ENCODE measurements around the gene NR2E1. TPM values are rescaled to one million over a fixed set of nuclear protein-coding genes. Genes with fewer than 3 reads are reported as not detected.

Gene NR2E1
- total RNA-seq, 1 donor from 2014 or later, result not detected

- Mint-ChIP-seq H3K4me3 (ENCODE audit: unreplicated experiment) (no peak overlapping the region), H3K9me3 (ENCODE audit: unreplicated experiment) (peaks cover 2% of the 10 kb centered on the region), H3K27me3 (ENCODE audit: low read depth, unreplicated experiment) (peaks cover 67% of the 10 kb centered on the region), H3K36me3 (ENCODE audit: low read depth, unreplicated experiment) (peaks cover 2% of the 10 kb centered on the region), H3K27ac (ENCODE audit: unreplicated experiment) (no peak overlapping the region), H3K4me1 (ENCODE audit: low read depth, unreplicated experiment) (no peaks in the 10 kb centered on the region)
- H4K20me1 ChIP-seq (ENCODE audit: insufficient read depth, low read length), result no peaks in the 10 kb centered on the region
- H3K4me2 ChIP-seq (ENCODE audit: low read length), result no peak overlapping the region
- no peak for TF ChIP-seq EZH2 (IDR thresholded peaks at IDR 0.05; ENCODE audit: insufficient read depth, low read length)
- TF ChIP-seq, protein P1, sequence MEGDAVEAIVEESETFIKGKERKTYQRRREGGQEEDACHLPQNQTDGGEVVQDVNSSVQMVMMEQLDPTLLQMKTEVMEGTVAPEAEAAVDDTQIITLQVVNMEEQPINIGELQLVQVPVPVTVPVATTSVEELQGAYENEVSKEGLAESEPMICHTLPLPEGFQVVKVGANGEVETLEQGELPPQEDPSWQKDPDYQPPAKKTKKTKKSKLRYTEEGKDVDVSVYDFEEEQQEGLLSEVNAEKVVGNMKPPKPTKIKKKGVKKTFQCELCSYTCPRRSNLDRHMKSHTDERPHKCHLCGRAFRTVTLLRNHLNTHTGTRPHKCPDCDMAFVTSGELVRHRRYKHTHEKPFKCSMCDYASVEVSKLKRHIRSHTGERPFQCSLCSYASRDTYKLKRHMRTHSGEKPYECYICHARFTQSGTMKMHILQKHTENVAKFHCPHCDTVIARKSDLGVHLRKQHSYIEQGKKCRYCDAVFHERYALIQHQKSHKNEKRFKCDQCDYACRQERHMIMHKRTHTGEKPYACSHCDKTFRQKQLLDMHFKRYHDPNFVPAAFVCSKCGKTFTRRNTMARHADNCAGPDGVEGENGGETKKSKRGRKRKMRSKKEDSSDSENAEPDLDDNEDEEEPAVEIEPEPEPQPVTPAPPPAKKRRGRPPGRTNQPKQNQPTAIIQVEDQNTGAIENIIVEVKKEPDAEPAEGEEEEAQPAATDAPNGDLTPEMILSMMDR (IDR thresholded peaks at IDR 0.05; ENCODE audit: insufficient read depth, low read depth, low read length), result no peak
- no peak overlapping the region for H3K27ac ChIP-seq (ENCODE audit: low read depth, low read length)
- no peak overlapping the region for H2AFZ ChIP-seq (ENCODE audit: low read depth, low read length)
- H3K9me3 ChIP-seq (ENCODE audit: insufficient read depth, low read depth, low read length), result no peaks in the 10 kb centered on the region
- FAIRE-seq (no peak), DNase-seq (ENCODE audit: low read depth) (no peak)
- no peaks in the 10 kb centered on the region for H3K79me2 ChIP-seq (ENCODE audit: insufficient read depth, low read length)
- no peaks in the 10 kb centered on the region for H3K4me1 ChIP-seq (ENCODE audit: insufficient read depth, low read length)
- H3K9ac ChIP-seq (ENCODE audit: low read length), result no peak overlapping the region
- H3K36me3 ChIP-seq (ENCODE audit: insufficient read depth, low read length), result no peaks in the 10 kb centered on the region
- H3K4me3 ChIP-seq (ENCODE audit: insufficient read depth, low read depth, low read length), result no peak overlapping the region
- H3K27me3 ChIP-seq (ENCODE audit: insufficient read depth, low read length), result peaks cover 43% of the 10 kb centered on the region
These were observed 13.9 kb downstream of the NR2E1 start for GRCh38 chr6:108179741-108180140.

DNA sequence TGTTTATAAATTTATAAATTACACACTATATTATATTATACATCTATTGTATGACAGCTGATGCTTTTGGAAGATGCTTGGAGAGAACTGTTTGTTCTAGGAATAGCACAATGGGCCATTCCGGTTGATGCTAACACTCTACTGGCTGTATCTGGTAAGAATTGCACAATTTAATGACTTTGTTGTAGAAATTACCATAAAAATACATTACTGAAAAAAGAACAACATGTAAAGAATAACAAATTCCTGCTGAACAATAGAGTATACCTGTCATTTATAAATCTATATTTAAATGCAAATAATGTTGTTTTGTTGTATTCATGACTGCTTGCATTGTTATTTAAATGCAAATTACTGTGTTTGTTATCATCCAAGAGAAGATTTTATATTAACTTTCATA is 14.4 kb downstream of the NR2E1 start:
- H3K27me3 Mint-ChIP-seq (ENCODE audit: low read depth, unreplicated experiment), result peaks cover 65% of the 10 kb centered on the region

DNA sequence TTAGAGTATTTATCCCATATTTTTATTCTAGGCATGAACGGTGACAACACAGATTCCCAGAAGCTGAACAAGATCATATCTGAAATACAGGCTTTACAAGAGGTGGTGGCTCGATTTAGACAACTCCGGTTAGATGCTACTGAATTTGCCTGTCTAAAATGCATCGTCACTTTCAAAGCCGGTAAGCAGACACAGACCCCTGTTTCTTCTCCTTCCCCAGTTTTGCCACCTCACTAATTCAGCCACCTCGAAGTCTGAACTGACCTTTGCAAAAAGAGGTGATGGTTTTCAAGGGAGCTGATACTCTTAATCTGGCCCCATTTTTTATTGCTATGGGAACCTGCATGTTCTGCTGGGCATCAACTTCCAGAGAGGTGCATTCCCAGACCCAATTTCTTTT is 15.0 kb downstream of the NR2E1 start:
- Mint-ChIP-seq H3K4me3 (ENCODE audit: unreplicated experiment) (no peak overlapping the region), H3K27me3 (ENCODE audit: low read depth, unreplicated experiment) (peaks cover 64% of the 10 kb centered on the region), H3K4me1 (ENCODE audit: low read depth, unreplicated experiment) (no peaks in the 10 kb centered on the region), H3K9me3 (ENCODE audit: unreplicated experiment) (no peaks in the 10 kb centered on the region), H3K36me3 (ENCODE audit: low read depth, unreplicated experiment) (peaks cover 2% of the 10 kb centered on the region), H3K27ac (ENCODE audit: unreplicated experiment) (no peak overlapping the region)
- Histone ChIP-seq H3K4me1 (ENCODE audit: insufficient read depth, low read length) (no peaks in the 10 kb centered on the region), H3K4me2 (ENCODE audit: low read length) (no peak overlapping the region), H3K36me3 (ENCODE audit: insufficient read depth, low read length) (no peaks in the 10 kb centered on the region), H3K27ac (ENCODE audit: low read depth, low read length) (no peak overlapping the region), H3K27me3 (ENCODE audit: insufficient read depth, low read length) (peaks cover 33% of the 10 kb centered on the region), H4K20me1 (ENCODE audit: insufficient read depth, low read length) (no peaks in the 10 kb centered on the region), H3K9ac (ENCODE audit: low read length) (no peak overlapping the region), H3K79me2 (ENCODE audit: insufficient read depth, low read length) (no peaks in the 10 kb centered on the region), H2AFZ (ENCODE audit: low read depth, low read length) (no peak overlapping the region), H3K9me3 (ENCODE audit: insufficient read depth, low read depth, low read length) (no peaks in the 10 kb centered on the region), H3K4me3 (ENCODE audit: insufficient read depth, low read depth, low read length) (no peak overlapping the region)
- FAIRE-seq (no peak), DNase-seq (ENCODE audit: low read depth) (no peak)
- TF ChIP-seq EZH2 (IDR thresholded peaks at IDR 0.05; ENCODE audit: insufficient read depth, low read length), result no peak
- TF ChIP-seq, protein P1 (IDR thresholded peaks at IDR 0.05; ENCODE audit: insufficient read depth, low read depth, low read length), result no peak

More for the DNA sequence above, 14.4 kb downstream of the NR2E1 start:
- Histone ChIP-seq H3K9me3 (ENCODE audit: insufficient read depth, low read depth, low read length) (no peaks in the 10 kb centered on the region), H3K27ac (ENCODE audit: low read depth, low read length) (no peak overlapping the region), H3K27me3 (ENCODE audit: insufficient read depth, low read length) (peaks cover 38% of the 10 kb centered on the region), H3K9ac (ENCODE audit: low read length) (no peak overlapping the region), H3K4me1 (ENCODE audit: insufficient read depth, low read length) (no peaks in the 10 kb centered on the region), H2AFZ (ENCODE audit: low read depth, low read length) (no peak overlapping the region), H4K20me1 (ENCODE audit: insufficient read depth, low read length) (no peaks in the 10 kb centered on the region), H3K4me2 (ENCODE audit: low read length) (no peak overlapping the region), H3K36me3 (ENCODE audit: insufficient read depth, low read length) (no peaks in the 10 kb centered on the region), H3K4me3 (ENCODE audit: insufficient read depth, low read depth, low read length) (no peak overlapping the region), H3K79me2 (ENCODE audit: insufficient read depth, low read length) (no peaks in the 10 kb centered on the region)
- Mint-ChIP-seq H3K4me3 (ENCODE audit: unreplicated experiment) (no peak overlapping the region), H3K27ac (ENCODE audit: unreplicated experiment) (no peak overlapping the region), H3K9me3 (ENCODE audit: unreplicated experiment) (peaks cover under 1% of the 10 kb centered on the region), H3K36me3 (ENCODE audit: low read depth, unreplicated experiment) (peaks cover 2% of the 10 kb centered on the region), H3K4me1 (ENCODE audit: low read depth, unreplicated experiment) (no peaks in the 10 kb centered on the region)
- TF ChIP-seq, protein P1 (IDR thresholded peaks at IDR 0.05; ENCODE audit: insufficient read depth, low read depth, low read length), result no peak
- TF ChIP-seq EZH2 (IDR thresholded peaks at IDR 0.05; ENCODE audit: insufficient read depth, low read length), result no peak
- DNase-seq (ENCODE audit: low read depth) (no peak), FAIRE-seq (no peak)
